ENCODE results near the gene RFX7. TPM values are rescaled to one million over a fixed set of nuclear protein-coding genes. Genes with fewer than 3 reads are reported as not detected.

Gene RFX7
- total and polyA plus RNA-seq, 2 of the 4 experiments (the other 2 are of a cell fraction), result 4.1 to 10.6 TPM

DNA sequence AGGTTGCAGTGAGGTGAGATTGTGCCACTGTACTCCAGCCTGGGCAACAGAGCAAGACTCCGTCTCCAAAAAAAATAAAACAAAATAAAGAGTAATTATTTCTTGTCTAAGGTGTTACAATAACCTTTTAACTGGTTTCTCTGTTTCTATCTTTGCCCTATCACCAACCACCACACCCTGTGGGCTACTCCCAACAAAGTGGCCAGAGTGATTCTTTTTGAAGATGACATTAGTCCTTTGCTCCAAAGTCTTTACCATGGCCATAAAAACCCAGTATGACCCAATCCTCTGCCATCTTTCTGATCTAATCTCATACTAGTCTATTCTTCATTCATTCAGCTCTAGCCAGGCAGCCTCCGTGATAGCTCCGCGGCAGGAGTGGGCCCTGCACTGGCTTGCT is 62.8 kb downstream of the RFX7 start:
- intact Hi-C loops (cut with micrococcal nuclease), result no loop called here
- H2AK5ac ChIP-seq (ENCODE audit: low read depth, low read length), result no peak overlapping the region
- WGBS, 2 experiments (ENCODE audit: extremely low coverage in 2 of 2, insufficient read length in 1 of 2), result 100% methylated on average over 3 of the region's 4 CpGs; no CpG with 5 or more reads in 1 of the 2 experiments
- H3K4me2 ChIP-seq (ENCODE audit: low read depth, low read length), result no peak overlapping the region
- H3K14ac ChIP-seq (replicated peaks; ENCODE audit: low read depth, low read length), result no peak overlapping the region
- no peak overlapping the region for H4K91ac ChIP-seq (ENCODE audit: insufficient read depth, low read depth, low read length)
- no peak for TF ChIP-seq SMC3 (IDR thresholded peaks at IDR 0.05; ENCODE audit: low read depth, low read length)
- TF ChIP-seq, protein P1, sequence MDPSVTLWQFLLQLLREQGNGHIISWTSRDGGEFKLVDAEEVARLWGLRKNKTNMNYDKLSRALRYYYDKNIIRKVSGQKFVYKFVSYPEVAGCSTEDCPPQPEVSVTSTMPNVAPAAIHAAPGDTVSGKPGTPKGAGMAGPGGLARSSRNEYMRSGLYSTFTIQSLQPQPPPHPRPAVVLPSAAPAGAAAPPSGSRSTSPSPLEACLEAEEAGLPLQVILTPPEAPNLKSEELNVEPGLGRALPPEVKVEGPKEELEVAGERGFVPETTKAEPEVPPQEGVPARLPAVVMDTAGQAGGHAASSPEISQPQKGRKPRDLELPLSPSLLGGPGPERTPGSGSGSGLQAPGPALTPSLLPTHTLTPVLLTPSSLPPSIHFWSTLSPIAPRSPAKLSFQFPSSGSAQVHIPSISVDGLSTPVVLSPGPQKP (IDR thresholded peaks at IDR 0.05; ENCODE audit: borderline replicate concordance, low read depth, low read length), result no peak
- TF ChIP-seq CEBPB (IDR thresholded peaks at IDR 0.05; ENCODE audit: low read depth, low read length), result no peak
- TF ChIP-seq NFE2L2 (IDR thresholded peaks at IDR 0.05; ENCODE audit: low read depth, low read length), result no peak
- no peak for TF ChIP-seq RCOR1 (IDR thresholded peaks at IDR 0.05; ENCODE audit: insufficient replicate concordance, low read length)
- no peak overlapping the region for H3K9ac ChIP-seq (ENCODE audit: low read depth, low read length)
- POLR2A ChIA-PET (ENCODE audit: unreplicated experiment), result no interaction called here
- H3K79me1 ChIP-seq (ENCODE audit: low read depth in 1 of 2, low read length in 2 of 2), result peaks cover 17 to 34% of the 10 kb centered on the region in 2 experiments
- dilution Hi-C loops (cut with HindIII; ENCODE audit: low sequenced_read_pairs, unreplicated experiment), result no loop called here
- no peak overlapping the region for H2BK15ac ChIP-seq (ENCODE audit: low read depth, low read length)
- no peaks in the 10 kb centered on the region for H3K27me3 ChIP-seq (ENCODE audit: control insufficient read depth, insufficient read depth, low read length)
- H2AFZ ChIP-seq (replicated peaks; ENCODE audit: low read length, poor library complexity), result no peak overlapping the region
- no TSS peak for BruUV-seq (replicated peaks)
- no peak overlapping the region for H4K8ac ChIP-seq (ENCODE audit: low read depth in 2 of 2, low read length in 2 of 2)
- no peak overlapping the region for H4K5ac ChIP-seq (ENCODE audit: low read depth, low read length)
- in situ Hi-C loops (cut with MboI; ENCODE audit: low sequenced_read_pairs), result no loop called here
- H3K18ac ChIP-seq (ENCODE audit: low read depth, low read length), result no peak overlapping the region
- H3K27ac ChIP-seq (ENCODE audit: insufficient read depth, low read length), result no peak overlapping the region
- no peak for ATAC-seq (ENCODE audit: low read depth)
- CTCF ChIA-PET, result interaction anchor here (0.6 kb wide), 1 partner anchor 1300 kb away, joined by 3 read pairs; no protein-coding TSS in a partner anchor
- no peak overlapping the region for H3K23ac ChIP-seq (ENCODE audit: low read depth, low read length)
- DNase-seq, result no peak
- H3K9me3 ChIP-seq (ENCODE audit: control insufficient read depth, insufficient read depth, low read length), result no peaks in the 10 kb centered on the region
- H4K20me1 ChIP-seq (ENCODE audit: insufficient read depth, low read length), result peaks cover 15% of the 10 kb centered on the region; the same call in 1 of the 2 replicates
- H2BK5ac ChIP-seq (ENCODE audit: low read depth, low read length, poor library complexity, severe bottlenecking), result no peak overlapping the region
- H2AK9ac ChIP-seq (replicated peaks; ENCODE audit: low read depth, low read length, poor library complexity), result no peak overlapping the region
- H3K56ac ChIP-seq (ENCODE audit: extremely low read depth, insufficient read depth, low read length), result no peak overlapping the region
- H3K36me3 ChIP-seq (ENCODE audit: control insufficient read depth, insufficient read depth, low read length), result no peaks in the 10 kb centered on the region
- H3K9me1 ChIP-seq (ENCODE audit: insufficient read depth, low read length), result 0 out of 2 replicates have a peak, but pooled peaks cover 2% of the 10 kb centered on the region
- H3K4me3 ChIP-seq (ENCODE audit: insufficient read depth, low read depth, low read length), result no peak overlapping the region
- H2BK20ac ChIP-seq (ENCODE audit: low read depth, low read length), result no peak overlapping the region
- H3K4me1 ChIP-seq (ENCODE audit: control insufficient read depth, insufficient read depth, low read length), result no peaks in the 10 kb centered on the region
- H3K4ac ChIP-seq (ENCODE audit: low read depth, low read length), result no peak overlapping the region
- H2BK120ac ChIP-seq (ENCODE audit: low read depth, low read length), result no peak overlapping the region
